HepG2 (cell line): ENCODE measurements around the gene LRRC63. TPM values are rescaled to one million over a fixed set of nuclear protein-coding genes. Genes with fewer than 3 reads are reported as not detected.

Experiments used
- ATAC-seq: fragments of 200-7000 bp; cut with Tn5 transposase; 3 replicates; pipeline ENCODE4 v1.9.1; 2020; ENCODE audit warnings: mild to moderate bottlenecking, moderate library complexity
- BruUV-seq: library from RNA; stranded (reverse); fragments of 400-500 nt; replicated peaks from 2 replicates; lab custom pipeline; 2021; lab: Mats Ljungman, UMichigan
- CTCF ChIA-PET: fragments of 300-600 bp; formaldehyde crosslinking; extraction: SDS; loops from one replicate; lab custom pipeline; 2021; ENCODE audit warnings: low total read pairs, inconsistent platforms, low intra/inter-chr PET ratio; lab: Yijun Ruan, JAX
- POLR2A ChIA-PET: fragments of 350-600 bp; sonication (Branson Sonifier 250); formaldehyde crosslinking; loops from one replicate; lab custom pipeline; 2020; ENCODE audit warnings: antibody characterized with exemption, inconsistent platforms; lab: Yijun Ruan, JAX
- DNase-seq: peaks from one replicate; pipeline ENCODE4 v3.0.0-alpha.2; 2015; ENCODE audit warnings: low spot score
- FAIRE-seq: peaks from 3 replicates; lab custom pipeline; 2011; peaks lifted over from hg19 to GRCh38; lab: Jason Lieb, UNC
- H2AFZ ChIP-seq: one replicate; pipeline ENCODE4 v1.6.1; 2011; ENCODE audit warnings: low read length, inconsistent platforms
- H3K27ac ChIP-seq: fragments of 300-600 bp; 3 replicates; pipeline ENCODE4 v1.8.0; 2011; ENCODE audit warnings: mixed run types, mild to moderate bottlenecking, mixed read lengths, low read length, inconsistent platforms; ENCODE audit not compliant: insufficient read depth; ENCODE audit errors: extremely low read length
- H3K27me3 ChIP-seq, 2 experiments: fragments of 200-600 bp in 1 of 2; 2 replicates in 1 of 2; 3 replicates in 1 of 2; pipeline versions ENCODE4 v1.6.0 to v1.8.0; 2011; ENCODE audit warnings: low read length in 2 of 2, mild to moderate bottlenecking in 2 of 2, moderate library complexity in 2 of 2, inconsistent platforms in 1 of 2; ENCODE audit not compliant: insufficient read depth in 2 of 2, control insufficient read depth in 1 of 2
- H3K36me3 ChIP-seq, 2 experiments: fragments of 200-600 bp in 1 of 2; replicated peaks in 1 of 2; 2 replicates in 1 of 2; 3 replicates in 1 of 2; pipeline versions ENCODE4 v1.5.1 to v1.8.0; 2011; ENCODE audit warnings: low read length in 2 of 2, inconsistent platforms in 1 of 2; ENCODE audit not compliant: insufficient read depth in 2 of 2, control insufficient read depth in 1 of 2
- H3K4me1 ChIP-seq: 2 replicates; pipeline ENCODE4 v1.5.1; 2012; ENCODE audit warnings: low read length, inconsistent platforms; ENCODE audit not compliant: insufficient read depth
- H3K4me2 ChIP-seq: 2 replicates; pipeline ENCODE4 v1.6.0; 2011; ENCODE audit warnings: low read depth, low read length, inconsistent platforms
- H3K4me3 ChIP-seq, 3 experiments: fragments of 200-600 bp in 1 of 3; sonication (generic), shearing (Covaris generic) in 1 of 3; replicated peaks in 1 of 3; 2 replicates each; pipeline ENCODE4 v1.5.1; 2011 to 2016; ENCODE audit warnings: low read length in 3 of 3, inconsistent platforms in 2 of 3, low read depth in 2 of 3, mild to moderate bottlenecking in 2 of 3, control low read depth in 1 of 3, mixed read lengths in 1 of 3; ENCODE audit not compliant: insufficient read depth in 1 of 3
- H3K79me2 ChIP-seq: one replicate; pipeline ENCODE4 v1.6.1; 2011; ENCODE audit warnings: low read length, inconsistent platforms; ENCODE audit not compliant: insufficient read depth
- H3K9ac ChIP-seq: 2 replicates; pipeline ENCODE4 v1.6.0; 2011; ENCODE audit warnings: mild to moderate bottlenecking, low read depth, low read length, inconsistent platforms; ENCODE audit not compliant: insufficient read depth
- H3K9me3 ChIP-seq: 2 replicates; pipeline ENCODE4 v1.5.1; 2012; ENCODE audit warnings: mild to moderate bottlenecking, low read length
- H4K20me1 ChIP-seq: 2 replicates; pipeline ENCODE4 v1.6.0; 2011; ENCODE audit warnings: inconsistent platforms, mild to moderate bottlenecking, low read length, moderate library complexity; ENCODE audit not compliant: insufficient read depth
- ASH2L ChIP-seq: fragments of 300-600, 200-600 bp; sonication (generic); IDR thresholded peaks from 2 replicates; pipeline ENCODE4 v1.7.0; 2017; ENCODE audit warnings: low read depth, mild to moderate bottlenecking, moderate library complexity, mixed read lengths, low read length; ENCODE audit not compliant: insufficient read length
- CBX1 ChIP-seq: IDR thresholded peaks from one replicate; pipeline ENCODE4 v1.6.1; 2016; ENCODE audit warnings: antibody characterized with exemption, low read depth
- GTF2F1 ChIP-seq: fragments of 150-350 bp; IDR thresholded peaks from 2 replicates; pipeline ENCODE4 v1.6.1; 2014; ENCODE audit warnings: low read length
- MBD4 ChIP-seq: IDR thresholded peaks from 2 replicates; pipeline ENCODE4 v1.6.1; 2012; ENCODE audit warnings: low read length, inconsistent platforms, borderline replicate concordance
- MBNL3 ChIP-seq: fragments of 250-450 bp; sonication (Bioruptor Pico); conservative IDR thresholded peaks from 2 replicates; pipeline ENCODE4 v1.8.0; 2022; ENCODE audit warnings: mild to moderate bottlenecking, inconsistent platforms
- MEIS1 ChIP-seq: sonication (generic); formaldehyde crosslinking; IDR thresholded peaks from 2 replicates; pipeline ENCODE4 v1.9.0; 2021; ENCODE audit warnings: mild to moderate bottlenecking, missing genetic modification reagents, moderate library complexity, borderline replicate concordance
- RBAK ChIP-seq: sonication (generic); formaldehyde crosslinking; IDR thresholded peaks from 2 replicates; pipeline ENCODE4 v1.5.1; 2020; ENCODE audit warnings: mild to moderate bottlenecking, missing genetic modification reagents
- SMARCE1 ChIP-seq: fragments of 450-650 bp; IDR thresholded peaks from 2 replicates; pipeline ENCODE4 v1.6.1; 2017; ENCODE audit warnings: borderline replicate concordance
- TAF1 ChIP-seq: sonication (generic); formaldehyde crosslinking; IDR thresholded peaks from 2 replicates; pipeline ENCODE4 v1.4.0; 2020; ENCODE audit warnings: missing genetic modification reagents
- ZNF20 ChIP-seq: sonication (generic); formaldehyde crosslinking; IDR thresholded peaks from 2 replicates; pipeline ENCODE4 v1.4.0; 2020; ENCODE audit warnings: mild to moderate bottlenecking, moderate library complexity, missing genetic modification reagents
- ZNF256 ChIP-seq: sonication (generic); formaldehyde crosslinking; conservative IDR thresholded peaks from 2 replicates; pipeline ENCODE4 v1.4.0; 2020; ENCODE audit warnings: missing genetic modification reagents
- ZNF335 ChIP-seq: sonication (generic); formaldehyde crosslinking; IDR thresholded peaks from 2 replicates; pipeline ENCODE4 v1.4.0; 2020; ENCODE audit warnings: missing genetic modification reagents
- ZNF563 ChIP-seq: sonication (generic); formaldehyde crosslinking; IDR thresholded peaks from 2 replicates; pipeline ENCODE4 v1.8.0; 2022; ENCODE audit warnings: mild to moderate bottlenecking, moderate library complexity, missing genetic modification reagents
- in situ Hi-C: cut with HindIII; loops from 2 replicates; pipeline ENCODE4 v1.10.0; 2017; ENCODE audit warnings: low pct_unique_long_range_greater_than_20kb; ENCODE audit not compliant: extremely low pct_ligation_motif_present
- intact Hi-C: fragments of 100-400 bp; cut with micrococcal nuclease; formaldehyde crosslinking; loops from one replicate; pipeline ENCODE4 v1.10.0; 2022; ENCODE audit not compliant: unreplicated experiment
- polyA plus RNA-seq, 8 experiments: library from polyadenylated mRNA; depleted of rRNA in 3 of 8; stranded (reverse) in 7 of 8; unstranded in 1 of 8; fragments of >200 nt; fragmentation: Illumina TruSeq in 4 of 8; extraction: Trizol in 4 of 8; gene quantifications; 2 replicates each; pipeline versions ENCODE4 v1.2.1 to v1.2.3, GENCODE V29; 2011 to 2016; ENCODE audit warnings: low read depth in 4 of 8, missing spikeins in 1 of 8, mixed read lengths in 1 of 8; ENCODE audit not compliant: insufficient read depth in 1 of 8
- total RNA-seq, 5 experiments: library from RNA; depleted of rRNA; stranded (reverse); fragments of >200 nt; fragmentation: Illumina TruSeq; extraction: Trizol; gene quantifications; 2 replicates each; pipeline ENCODE4 v1.2.3, GENCODE V29; 2016; ENCODE audit warnings: low read depth in 1 of 5
- TF ChIP-seq, protein P1 (sequence below): sonication (generic); formaldehyde crosslinking; IDR thresholded peaks from 2 replicates; pipeline ENCODE4 v1.5.0; 2020; ENCODE audit warnings: missing genetic modification reagents, mild to moderate bottlenecking, borderline replicate concordance
- TF ChIP-seq, protein P2 (sequence below): sonication (generic); formaldehyde crosslinking; IDR thresholded peaks from 2 replicates; pipeline ENCODE4 v1.8.0; 2022; ENCODE audit warnings: mild to moderate bottlenecking, missing genetic modification reagents, moderate library complexity

LRRC63 gene
- total and polyA plus RNA-seq, 2 of the 13 experiments (the other 11 are each of a cell fraction or from before 2014, with no cell fraction given), result not detected

GRCh38 chr13:46315036-46315435 lies 103.3 kb downstream of the LRRC63 start:
- ChIA-PET CTCF (no interaction called here), POLR2A (no interaction called here)
- Histone ChIP-seq H2AFZ (no peak overlapping the region), H3K79me2 (no peaks in the 10 kb centered on the region), H3K27ac (no peak overlapping the region), H3K9ac (no peak overlapping the region), H3K27me3 (no peaks in the 10 kb centered on the region), H3K4me3 (no peak overlapping the region), H3K4me1 (no peaks in the 10 kb centered on the region), H4K20me1 (no peaks in the 10 kb centered on the region), H3K9me3 (no peaks in the 10 kb centered on the region), H3K36me3 (no peaks in the 10 kb centered on the region), H3K4me2 (no peak overlapping the region)
- TF ChIP-seq ZNF335 (CRISPR knock-in tag) (no peak), ZNF20 (CRISPR knock-in tag) (no peak), ZNF256 (CRISPR knock-in tag) (no peak), ZNF563 (CRISPR knock-in tag) (no peak), GTF2F1 (no peak), RBAK (CRISPR knock-in tag) (no peak), MBNL3 (CRISPR knock-in tag) (no peak), CBX1 (no peak), ASH2L (no peak), SMARCE1 (no peak), MBD4 (no peak), MEIS1 (CRISPR knock-in tag) (no peak), TAF1 (no peak)
- TF ChIP-seq, protein P1, sequence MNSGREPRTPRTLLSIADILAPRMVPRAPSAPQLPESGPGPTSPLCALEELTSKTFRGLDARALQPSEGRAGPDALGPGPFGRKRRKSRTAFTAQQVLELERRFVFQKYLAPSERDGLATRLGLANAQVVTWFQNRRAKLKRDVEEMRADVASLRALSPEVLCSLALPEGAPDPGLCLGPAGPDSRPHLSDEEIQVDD (CRISPR knock-in tag), result no peak
- TF ChIP-seq, protein P2, sequence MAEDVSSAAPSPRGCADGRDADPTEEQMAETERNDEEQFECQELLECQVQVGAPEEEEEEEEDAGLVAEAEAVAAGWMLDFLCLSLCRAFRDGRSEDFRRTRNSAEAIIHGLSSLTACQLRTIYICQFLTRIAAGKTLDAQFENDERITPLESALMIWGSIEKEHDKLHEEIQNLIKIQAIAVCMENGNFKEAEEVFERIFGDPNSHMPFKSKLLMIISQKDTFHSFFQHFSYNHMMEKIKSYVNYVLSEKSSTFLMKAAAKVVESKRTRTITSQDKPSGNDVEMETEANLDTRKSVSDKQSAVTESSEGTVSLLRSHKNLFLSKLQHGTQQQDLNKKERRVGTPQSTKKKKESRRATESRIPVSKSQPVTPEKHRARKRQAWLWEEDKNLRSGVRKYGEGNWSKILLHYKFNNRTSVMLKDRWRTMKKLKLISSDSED (CRISPR knock-in tag), result no peak
- DNase-seq, result no peak
- intact Hi-C loops (no loop called here), in situ Hi-C loops (no loop called here)
- no TSS peak for BruUV-seq
- no peak for ATAC-seq
- no peak for FAIRE-seq
